NCI-H146 treated with DMSO at 0.1 percent for 48 hours (cell line): ENCODE data around the gene FKRP.
"Not testable (repeated sequence)": the region's sequence is repeated elsewhere in the genome, so short reads cannot be mapped to it uniquely, and the experiment has no call there.

Experiments
- DNase-seq: peaks from one replicate; lab custom pipeline; 2025; ENCODE audit not compliant: unreplicated experiment; lab: John Stamatoyannopoulos, UW

The FKRP gene

GRCh38 chr19:46756544-46756888 lies 10.7 kb downstream of the FKRP start:
- no peak for DNase-seq

- no peak for DNase-seq
These were observed 13.3 kb downstream of the FKRP start for GRCh38 chr19:46759206-46759605.

DNA sequence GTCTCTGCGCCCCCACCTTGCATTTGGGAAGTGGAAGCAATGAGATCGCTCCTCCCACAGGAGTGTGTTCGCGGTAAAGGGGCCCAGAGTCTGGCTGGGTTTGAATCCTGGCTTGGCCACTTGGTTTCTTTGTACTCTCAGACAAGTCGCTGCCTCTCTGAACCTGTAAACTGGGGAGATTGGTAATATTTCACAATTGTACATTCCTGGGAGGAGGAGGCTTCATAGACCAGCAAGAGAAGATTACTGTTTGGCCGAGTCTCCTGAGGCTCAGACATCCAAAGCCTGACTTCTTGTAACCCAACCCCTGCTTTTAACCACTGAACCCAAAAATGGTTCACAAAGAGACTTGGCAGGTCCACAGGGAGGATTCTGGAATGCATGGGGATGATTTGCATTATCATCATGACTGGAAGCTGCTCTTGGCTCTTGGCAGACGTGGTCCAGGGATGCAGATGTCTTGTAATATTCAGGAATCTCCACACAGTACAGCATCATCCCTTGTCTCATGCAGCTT lies 14.0 kb downstream of the FKRP start:
- no peak for DNase-seq

GRCh38 chr19:46760363-46760762 lies 14.5 kb downstream of the FKRP start:
- no peak for DNase-seq

DNA sequence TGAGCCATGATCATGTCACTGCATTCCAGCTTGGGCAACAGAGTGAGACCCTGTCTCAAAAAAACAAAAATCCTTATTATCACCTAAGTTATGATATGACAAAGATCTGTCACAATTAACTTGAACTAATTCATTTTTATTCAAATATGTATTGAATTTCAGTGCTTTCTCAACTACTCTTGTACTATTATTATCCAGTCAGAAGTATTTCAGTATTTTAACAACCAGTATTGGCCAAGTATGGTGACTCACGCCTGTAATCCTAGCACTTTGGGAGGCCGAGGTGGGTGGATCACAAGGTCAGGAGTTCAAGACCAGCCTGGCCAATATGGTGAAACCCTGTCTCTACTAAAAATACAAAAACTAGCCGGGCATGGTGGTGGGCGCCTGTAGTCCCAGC lies 15.0 kb downstream of the FKRP start:
- DNase-seq = not testable (repeated sequence)

GRCh38 chr19:46761418-46761831 lies 15.6 kb downstream of the FKRP start:
- DNase-seq = no peak

DNA sequence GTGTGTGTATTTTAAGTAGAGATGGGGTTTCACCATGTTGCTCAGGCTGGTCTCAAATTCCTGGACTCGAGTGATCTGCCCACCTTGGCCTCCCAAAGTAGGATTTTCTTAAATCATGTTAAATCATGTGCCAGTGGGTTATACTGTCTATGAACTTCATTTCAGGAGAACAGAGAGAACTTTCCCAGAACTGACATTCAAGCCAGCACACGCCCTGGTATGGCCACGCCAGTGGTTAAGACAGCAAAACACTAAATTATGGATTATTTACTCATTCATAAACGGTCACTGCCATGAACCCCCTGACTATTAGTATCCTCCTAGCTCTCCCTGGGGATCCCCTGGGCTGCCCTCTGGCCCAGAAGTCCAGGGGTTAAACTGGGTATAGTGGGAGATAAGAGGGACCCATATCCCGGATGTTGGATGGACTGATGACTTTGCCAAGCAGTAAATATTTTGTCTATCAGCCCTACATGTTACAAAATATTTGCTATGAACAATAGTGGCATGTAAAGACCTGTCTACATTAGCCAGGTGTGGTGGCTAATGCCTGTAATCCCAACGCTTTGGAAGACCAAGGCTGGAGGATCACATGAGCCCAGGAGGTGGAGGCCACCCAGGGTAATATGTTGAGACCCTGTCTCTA lies 16.5 kb downstream of the FKRP start:
- no peak for DNase-seq

- DNase-seq = no peak
These were observed 19.0 kb downstream of the FKRP start for GRCh38 chr19:46764817-46765291.

DNA sequence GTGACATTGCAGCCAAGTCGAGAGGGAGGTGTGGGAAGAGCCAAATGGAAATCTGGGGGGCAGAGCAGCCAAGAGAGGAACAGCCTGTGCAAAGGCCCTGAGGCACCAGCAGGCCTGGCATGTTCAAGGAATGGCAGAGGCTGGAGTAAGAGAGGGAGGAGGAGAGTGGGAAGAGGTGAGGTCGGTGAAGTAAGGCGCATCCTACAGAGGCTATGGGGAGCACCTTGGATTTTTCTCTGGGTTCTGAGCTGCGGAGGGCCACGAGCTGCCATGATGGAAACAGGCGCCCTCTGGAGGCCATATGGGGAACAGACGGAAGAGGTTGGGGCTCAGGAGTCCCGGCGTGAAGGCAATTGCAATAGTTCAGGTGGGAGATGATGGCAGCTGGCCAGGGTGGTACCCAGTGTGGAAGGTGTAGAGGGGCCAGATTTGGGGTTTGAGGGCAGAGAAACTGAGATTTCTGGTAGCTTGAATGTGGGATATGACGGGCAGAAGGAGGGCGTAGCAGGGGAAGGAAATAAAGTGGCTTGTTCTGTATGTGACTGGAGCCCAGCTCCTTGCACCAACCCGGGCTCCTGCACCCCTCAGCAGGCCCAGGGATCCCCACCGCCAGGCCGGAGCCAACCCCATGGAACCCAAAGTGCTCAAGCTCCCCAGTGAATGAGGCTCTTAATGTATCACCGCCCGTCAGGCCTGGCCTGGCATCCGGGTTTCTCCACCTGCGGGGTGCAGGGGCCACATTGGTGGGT lies 20.9 kb downstream of the FKRP start:
- DNase-seq = peak; percentile 35

DNA sequence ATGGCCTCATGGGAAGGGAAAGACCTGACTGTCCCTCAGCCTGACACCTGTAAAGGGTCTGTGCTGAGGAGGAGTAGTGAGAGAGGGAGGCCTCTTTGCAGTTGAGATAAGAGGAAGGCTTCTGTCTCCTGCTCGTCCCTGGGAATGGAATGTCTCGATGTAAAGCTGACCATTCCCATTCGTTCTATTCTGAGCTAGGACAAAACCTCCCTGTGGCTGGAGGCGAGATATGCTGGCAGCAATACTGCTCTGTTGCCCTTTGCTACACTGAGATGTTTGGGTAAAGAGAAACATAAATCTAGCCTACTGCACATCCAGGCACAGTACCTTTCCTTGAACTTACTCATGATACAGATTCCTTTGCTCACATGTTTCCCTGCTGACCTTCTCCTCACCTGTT lies 22.9 kb downstream of the FKRP start:
- not testable (repeated sequence) for DNase-seq

- no peak for DNase-seq
These were observed 26.5 kb downstream of the FKRP start for GRCh38 chr19:46772170-46773017.

- DNase-seq = no peak
These were observed 27.2 kb downstream of the FKRP start for GRCh38 chr19:46773018-46773399.

DNA sequence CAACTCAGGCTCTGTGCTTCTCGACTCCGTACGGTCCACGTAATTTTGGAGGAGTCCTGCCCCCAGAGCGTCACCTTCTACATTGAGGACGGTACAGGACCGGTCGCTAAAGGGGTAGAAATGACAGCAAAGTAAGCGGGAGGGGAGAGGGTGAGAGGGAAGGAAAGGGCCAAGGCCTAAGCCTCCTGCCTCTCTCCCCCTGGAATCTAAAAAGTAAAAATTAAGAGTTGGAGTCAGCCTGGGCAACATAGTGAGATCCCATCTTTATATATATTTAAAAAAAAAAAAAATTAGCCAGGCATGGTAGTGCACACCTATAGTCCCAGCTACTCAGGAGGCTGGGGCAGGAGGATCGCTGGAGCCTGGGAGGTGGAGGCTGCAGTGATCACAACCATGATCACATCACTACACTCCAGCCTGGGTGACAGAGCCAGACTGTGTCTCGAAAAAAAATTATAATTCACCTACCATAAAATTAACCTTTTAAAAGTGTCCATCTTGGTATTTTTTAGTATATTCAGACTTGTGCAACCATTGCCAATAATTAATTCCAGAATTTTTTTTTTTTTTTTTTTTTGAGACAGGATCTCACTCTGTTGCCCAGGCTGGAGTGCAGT lies 29.9 kb downstream of the FKRP start:
- no peak for DNase-seq

DNA sequence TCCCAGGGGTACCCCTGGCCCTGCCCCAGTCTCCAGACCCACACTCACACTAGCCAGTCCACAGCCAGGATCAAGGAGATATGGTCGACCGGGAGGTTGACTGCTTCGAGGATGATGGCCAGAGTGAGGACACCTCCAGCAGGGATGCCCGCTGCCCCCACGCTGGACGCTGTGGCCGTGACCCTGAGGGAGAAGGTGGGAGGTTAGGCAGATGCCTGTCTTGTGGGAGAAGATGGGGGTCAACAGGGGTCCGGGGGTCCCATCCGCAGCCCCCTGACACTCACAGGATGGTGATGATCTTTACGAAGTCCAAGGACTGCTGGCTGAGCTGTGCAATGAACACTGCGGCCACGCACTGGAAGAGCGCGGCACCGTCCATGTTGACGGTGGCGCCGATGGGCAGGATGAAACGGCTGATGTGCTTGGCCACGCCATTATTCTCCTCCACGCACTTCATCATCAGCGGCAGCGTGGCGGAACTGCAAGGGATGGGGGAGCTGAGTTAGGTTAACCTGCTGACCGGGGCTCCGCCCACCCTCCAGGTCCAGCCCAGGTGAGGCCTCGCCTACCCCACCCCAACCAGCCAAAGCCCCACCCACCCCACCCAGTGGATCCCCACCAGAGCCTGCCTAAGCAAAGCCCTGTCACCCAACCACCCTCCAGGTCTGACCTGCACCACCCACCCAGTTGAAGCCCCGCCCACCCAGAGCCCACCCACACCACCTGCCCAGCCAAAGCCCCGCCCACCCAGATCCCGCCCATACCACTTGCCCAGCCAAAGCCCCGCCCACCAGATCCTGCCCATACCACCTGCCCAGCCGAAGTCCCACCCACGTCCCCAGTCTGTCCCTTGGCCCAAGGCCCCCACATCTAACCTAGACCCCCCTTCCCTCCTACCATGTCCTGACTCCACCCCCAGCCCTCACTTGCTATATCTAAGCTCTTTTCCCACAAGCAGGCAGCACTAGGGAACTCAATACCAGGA lies 31.4 kb downstream of the FKRP start:
- no peak for DNase-seq

GRCh38 chr19:46777956-46778645 lies 32.2 kb downstream of the FKRP start:
- not testable (repeated sequence) for DNase-seq

DNA sequence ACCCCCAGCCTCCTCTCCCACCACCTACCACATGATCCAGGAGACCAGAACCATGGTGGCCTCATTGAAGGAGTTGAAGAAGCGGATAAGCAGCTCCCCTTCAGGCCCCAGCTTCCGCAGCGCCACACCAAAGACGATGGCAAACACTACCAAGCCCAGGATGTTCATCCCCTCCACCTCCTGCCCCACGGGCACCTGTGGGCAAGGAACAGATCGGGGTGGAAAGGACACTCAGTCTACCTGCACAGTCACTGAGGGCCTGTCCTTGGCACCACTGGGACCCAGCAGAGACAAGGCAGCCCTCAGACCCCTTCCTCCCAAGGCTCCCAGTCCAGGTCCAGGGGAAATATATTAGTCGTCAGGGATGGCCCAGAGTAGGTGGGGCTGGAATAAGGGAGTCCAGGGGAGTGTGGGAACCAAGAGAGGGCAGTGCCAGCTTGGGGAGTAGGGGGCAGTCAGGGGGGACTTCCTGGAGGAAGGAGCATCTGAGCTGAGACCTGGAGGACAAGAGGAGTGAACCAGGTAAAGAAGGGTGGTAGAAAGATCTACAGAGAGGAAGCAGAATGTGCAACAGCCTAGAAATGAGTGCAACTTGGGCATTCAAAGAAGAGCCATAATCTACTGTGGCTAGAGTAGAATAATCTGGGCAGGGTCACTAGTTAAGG lies 36.6 kb downstream of the FKRP start:
- no peak for DNase-seq

DNA sequence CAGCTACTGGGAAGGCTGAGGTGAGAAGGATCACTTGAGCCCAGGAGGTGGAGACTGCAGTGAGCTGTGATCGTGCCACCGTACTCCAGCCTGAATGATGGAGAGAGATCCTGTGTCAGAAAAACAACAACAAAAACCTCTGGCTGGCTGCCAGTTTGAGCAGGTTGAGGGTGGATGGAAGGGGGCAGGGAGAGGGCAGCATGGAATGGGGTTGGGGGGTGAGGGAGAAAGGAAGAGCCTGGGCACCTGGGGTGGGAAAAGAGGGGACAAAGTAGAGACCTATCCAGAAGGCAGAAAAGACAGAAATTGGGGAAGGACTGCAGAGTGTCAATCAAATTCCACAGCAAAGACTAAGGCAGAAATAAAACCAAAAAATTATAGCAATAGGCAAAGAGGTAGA lies 37.8 kb downstream of the FKRP start:
- no peak for DNase-seq

DNA sequence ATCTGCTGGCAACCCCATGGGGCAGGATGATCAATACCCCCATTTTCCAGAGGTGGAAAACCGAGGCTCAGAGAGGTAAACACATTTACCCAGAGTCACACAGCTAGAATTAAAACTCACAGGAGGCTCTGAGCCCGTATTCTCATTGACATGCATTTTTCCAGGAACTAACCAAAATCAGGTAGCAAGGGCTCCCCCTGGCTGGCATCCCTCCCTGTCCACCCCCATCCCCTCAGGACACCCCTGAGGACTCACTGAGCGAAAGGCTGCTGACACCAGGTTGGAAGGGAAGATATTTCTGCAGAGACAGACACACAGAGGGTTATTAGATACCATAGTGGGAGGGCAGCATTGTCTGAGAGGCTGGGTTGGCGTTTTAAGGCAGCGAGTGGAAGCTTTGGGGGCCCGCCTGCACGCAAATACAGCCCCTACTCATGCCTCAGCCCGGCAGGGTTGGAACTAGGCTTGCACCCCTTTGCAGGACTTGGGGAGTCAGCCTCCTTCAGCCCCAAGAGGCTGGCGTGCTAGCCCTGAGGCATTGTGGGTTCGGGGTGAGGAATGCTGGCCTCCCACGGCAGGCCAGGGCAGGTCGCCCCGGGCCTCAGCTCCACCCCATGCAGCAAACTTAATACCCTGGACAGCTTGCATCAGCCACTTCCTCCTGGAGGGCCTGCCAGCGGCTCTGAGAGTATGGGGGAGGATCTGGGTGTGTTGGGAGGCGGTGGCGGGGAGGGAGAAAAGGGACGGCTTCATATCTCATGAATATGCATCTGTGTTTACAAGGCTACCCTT lies 38.6 kb downstream of the FKRP start:
- DNase-seq = no peak
